GM12872 (cell line): Measurements from ENCODE around the gene PLCD3.

Experiments
- CTCF ChIP-seq: IDR thresholded peaks from 3 replicates; pipeline ENCODE4 v1.5.1; 2011; ENCODE audit warnings: low read depth, mild to moderate bottlenecking, low read length, moderate library complexity; ENCODE audit not compliant: insufficient read depth

The PLCD3 gene

DNA sequence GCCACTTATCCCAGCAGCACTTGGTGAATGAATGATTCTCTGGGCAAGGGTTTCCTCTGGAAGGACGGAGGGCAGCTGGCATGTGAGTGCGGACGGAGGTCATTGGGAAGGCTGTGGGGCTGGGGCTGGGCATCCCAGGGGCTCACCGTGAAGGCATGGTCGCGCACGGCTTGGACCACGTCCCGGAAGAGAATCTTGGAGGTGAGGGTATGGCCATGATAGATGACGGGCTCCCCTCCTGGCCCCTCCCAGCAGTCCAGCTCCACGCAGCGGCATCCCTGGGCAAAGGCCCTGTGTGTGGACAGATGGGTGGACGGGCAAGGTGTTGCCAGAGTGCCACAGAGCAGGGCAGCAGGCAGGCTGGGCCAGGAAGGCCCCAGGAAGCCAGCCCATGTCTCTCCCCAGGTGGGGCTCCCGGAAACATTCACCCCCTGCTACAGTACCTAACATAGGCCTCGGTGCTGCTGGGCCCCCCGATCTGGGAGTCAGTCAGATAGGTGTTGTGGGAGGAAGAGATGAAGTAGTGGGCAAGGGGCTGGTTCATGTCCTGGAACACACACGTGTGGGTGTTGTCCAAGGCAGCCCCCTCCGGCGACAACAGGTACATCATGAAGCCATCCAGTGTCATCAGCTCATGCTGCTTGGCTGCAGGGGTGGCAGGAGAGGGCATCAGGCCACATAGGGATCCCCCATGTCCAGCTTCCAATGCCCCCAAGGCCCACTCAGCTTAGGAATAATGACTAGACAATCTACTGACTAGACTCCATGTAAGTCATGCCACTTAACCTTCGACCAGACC, 14.3 kb downstream of the PLCD3 start:
- no peak for TF ChIP-seq CTCF

DNA sequence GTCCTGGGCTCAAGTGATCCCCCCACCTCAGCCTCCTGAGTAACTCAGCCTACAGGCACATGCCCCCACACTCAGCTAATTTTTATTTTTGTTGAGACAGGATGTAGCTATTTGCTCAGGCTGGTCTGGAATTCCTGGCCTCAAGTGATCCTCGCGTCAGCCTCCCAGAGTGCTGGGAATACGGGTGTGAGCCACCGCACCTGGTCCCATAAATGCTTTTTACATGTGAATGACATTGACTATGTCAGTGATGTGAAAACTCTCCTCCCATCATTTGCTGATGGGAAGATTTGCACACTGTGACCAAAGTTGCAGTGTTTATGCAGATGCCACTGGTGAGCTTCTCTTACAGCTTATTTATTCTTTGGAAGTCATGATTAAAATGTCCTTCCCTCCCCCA, 15.0 kb downstream of the PLCD3 start:
- no peak for TF ChIP-seq CTCF

GRCh38 chr17:45116434-45117016, 15.8 kb downstream of the PLCD3 start:
- TF ChIP-seq CTCF: no peak

DNA sequence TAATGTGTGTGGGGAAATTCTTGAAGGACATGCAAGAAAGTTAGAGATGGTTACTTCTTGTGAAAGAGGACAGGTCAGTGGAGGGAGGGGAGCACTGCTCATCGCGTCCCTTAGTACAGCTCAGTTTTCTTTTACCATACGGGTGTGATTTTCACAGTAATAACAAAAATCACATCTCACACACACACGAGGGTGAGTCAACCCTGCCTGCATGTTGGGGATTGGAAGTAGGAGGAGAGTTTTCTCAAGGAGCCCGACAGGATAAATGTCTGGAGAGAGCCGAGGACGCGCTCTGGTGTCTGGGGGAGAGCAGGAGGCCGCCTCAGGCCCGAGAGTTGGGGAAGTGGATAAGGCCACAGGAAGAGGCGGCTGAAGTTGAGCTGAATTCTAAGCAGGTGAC, 16.4 kb downstream of the PLCD3 start:
- no peak for TF ChIP-seq CTCF

DNA sequence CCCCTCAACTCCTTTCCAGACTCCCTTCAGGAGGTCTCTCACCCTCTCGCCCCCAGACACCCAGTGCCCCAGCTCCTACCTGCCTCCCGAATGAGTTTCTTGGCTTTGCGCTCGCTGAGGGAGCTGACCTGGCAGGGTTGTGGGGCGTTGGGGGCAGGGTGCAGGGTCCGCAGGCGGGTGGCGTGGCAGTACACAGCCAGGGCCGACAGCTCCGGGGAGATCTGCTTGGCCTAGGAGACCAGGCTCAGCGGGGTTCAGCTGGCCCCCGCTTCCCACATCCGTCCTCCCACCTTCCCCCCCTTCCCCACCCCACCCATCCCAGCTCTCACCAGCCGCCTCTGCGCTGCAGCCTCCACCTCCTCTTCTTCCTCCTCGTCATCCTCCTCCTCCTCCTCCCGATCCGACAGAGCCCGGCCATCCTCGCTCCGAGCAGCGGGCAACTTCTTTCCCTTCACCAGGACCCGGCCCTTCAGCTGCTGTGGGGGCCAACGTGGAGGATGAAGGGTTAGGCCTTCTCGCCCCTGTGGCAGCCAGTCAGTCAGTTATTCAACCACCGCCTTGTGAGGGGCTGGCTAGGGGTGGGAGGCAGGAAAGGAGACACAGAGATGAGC, 17.2 kb downstream of the PLCD3 start:
- TF ChIP-seq CTCF: no peak

- TF ChIP-seq CTCF: no peak
These were observed 18.0 kb downstream of the PLCD3 start for GRCh38 chr17:45114117-45114932.

DNA sequence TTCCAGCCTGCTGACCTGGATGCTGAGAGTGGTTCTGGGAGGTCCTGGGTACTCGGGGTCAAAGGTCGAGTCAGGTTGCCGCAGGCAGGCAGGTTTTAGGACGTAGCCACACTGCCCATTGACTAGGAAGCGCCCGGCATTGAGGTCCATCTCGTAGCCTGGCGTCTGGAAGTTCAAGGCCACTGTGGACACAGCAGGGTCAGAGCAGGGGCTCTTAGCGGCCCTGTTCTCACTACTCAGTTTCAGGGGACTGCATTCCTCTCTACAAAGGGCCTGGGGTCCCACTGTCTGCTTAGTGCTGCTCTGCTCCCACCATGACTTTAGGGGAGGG, 18.9 kb downstream of the PLCD3 start:
- no peak for TF ChIP-seq CTCF
